Motor neuron (in vitro differentiated cells): ENCODE data around the gene HIGD1C. TPM values are rescaled to one million over a fixed set of nuclear protein-coding genes. Genes with fewer than 3 reads are reported as not detected.
A peak's percentile ranks its signal among the peaks of the same experiment; 100 is the strongest.

Experiments used
- ATAC-seq, 8 experiments: fragments of 200-7000 bp; cut with Tn5 transposase; replicated peaks in 6 of 8; 2 replicates each; pipeline ENCODE4 v1.8.0; 2021; ENCODE audit warnings: mild to moderate bottlenecking in 8 of 8, moderate library complexity in 8 of 8
- H3K27ac ChIP-seq, 2 donors: fragments of 250-450 bp; sonication (Bioruptor Pico); 2 replicates each; pipeline ENCODE4 v1.9.0; 2021; ENCODE audit warnings: antibody characterized with exemption in 2 of 2, mild to moderate bottlenecking in 2 of 2, moderate library complexity in 1 of 2
- H3K4me1 ChIP-seq, 2 donors: fragments of 250-450 bp; sonication (Bioruptor Pico); replicated peaks in 1 of 2; 2 replicates each; pipeline ENCODE4 v1.6.1; 2021; ENCODE audit warnings: antibody characterized with exemption in 2 of 2, mild to moderate bottlenecking in 2 of 2, moderate library complexity in 1 of 2
- H3K4me3 ChIP-seq, 5 donors: fragments of 250-450 bp; sonication (Bioruptor Pico); 2 replicates each; pipeline ENCODE4 v1.9.0; 2021; ENCODE audit warnings: antibody characterized with exemption in 5 of 5, mild to moderate bottlenecking in 5 of 5, moderate library complexity in 4 of 5
- WGBS, 10 experiments: fragments of 450-650 bp; shearing (Covaris generic); methylation state at CpG; one replicate each; pipeline ENCODE4 v1.0.0; 2022; 5-methylcytosine and 5-hydroxymethylcytosine counted together
- in situ Hi-C, 9 experiments: fragments of 400-800 bp; cut with MboI; loops; one replicate each; pipeline ENCODE4 v1.15.0; 2021; ENCODE audit warnings: low sequenced_read_pairs in 9 of 9, low pct_unique_long_range_greater_than_20kb in 2 of 9; ENCODE audit not compliant: unreplicated experiment in 9 of 9
- total RNA-seq, 8 experiments: library from RNA; unstranded; fragments of 300-600 nt; gene quantifications; 2 replicates each; pipeline versions ENCODE4 v1.2.3 to v1.2.4, GENCODE V29; 2022

The HIGD1C gene
- total RNA-seq, 8 experiments from 2014 or later = not detected

GRCh38 chr12:50991291-50991690 is 38.9 kb downstream of the HIGD1C start:
- WGBS, 10 experiments = 60 to 100% (median 97%) methylated on average over 1 to 6 of the region's 6 CpGs; no CpG with 5 or more reads in 3 of the 10 experiments
- H3K4me3 ChIP-seq = no peak overlapping the region
- in situ Hi-C loops = loop anchor here in 1 of 9 experiments (25.0 kb wide), 1 partner anchor 229 kb away; the partner anchor contains the start of gene ATF1
- ATAC-seq = no peak
- no peak overlapping the region for H3K27ac ChIP-seq
- H3K4me1 ChIP-seq = no peaks in the 10 kb centered on the region

GRCh38 chr12:50992819-50993218 is 40.5 kb downstream of the HIGD1C start:
- H3K27ac ChIP-seq = no peak overlapping the region
- 0 to 100% (median 50%) methylated on average over 1 to 2 of the region's 2 CpGs; no CpG with 5 or more reads in 4 of the 10 experiments for WGBS, 10 experiments
- H3K4me3 ChIP-seq = no peak overlapping the region
- in situ Hi-C loops = loop anchor here in 1 of 9 experiments (25.0 kb wide), 1 partner anchor 231 kb away; the partner anchor contains the start of gene ATF1
- H3K4me1 ChIP-seq = no peaks in the 10 kb centered on the region
- no peak for ATAC-seq

DNA sequence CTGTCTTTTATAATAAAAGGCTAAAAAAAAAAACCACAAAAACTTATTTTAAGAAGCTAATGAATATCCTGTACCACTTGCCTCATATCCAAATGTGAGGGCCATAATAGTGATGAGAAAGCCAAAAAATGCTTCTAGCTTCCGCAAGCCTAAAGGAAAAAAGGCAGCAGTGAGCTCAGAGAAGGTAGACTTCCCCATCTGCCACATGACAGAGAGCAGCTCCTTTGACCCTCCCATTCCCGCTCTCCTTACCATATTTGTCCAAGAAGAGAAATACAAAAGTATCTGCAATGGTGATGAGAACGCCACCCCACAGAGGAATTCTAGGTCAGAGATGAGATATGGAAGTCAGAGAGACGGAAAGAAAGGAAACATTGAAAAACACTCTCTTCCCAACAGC is 46.7 kb downstream of the HIGD1C start:
- ATAC-seq = peak in 1 of 8 experiments; percentile 38
- no peak overlapping the region for H3K4me3 ChIP-seq
- H3K27ac ChIP-seq = no peak overlapping the region
- in situ Hi-C loops = loop anchor here in 1 of 9 experiments (25.0 kb wide), 1 partner anchor 237 kb away; the partner anchor contains the start of gene ATF1
- WGBS, 10 experiments = 25 to 100% (median 86%) methylated on average over 1 to 4 of the region's 4 CpGs; no CpG with 5 or more reads in 1 of the 10 experiments
- no peaks in the 10 kb centered on the region for H3K4me1 ChIP-seq

GRCh38 chr12:51000245-51000644 is 47.9 kb downstream of the HIGD1C start:
- Histone ChIP-seq H3K4me3 (no peak overlapping the region), H3K4me1 (no peaks in the 10 kb centered on the region), H3K27ac (no peak overlapping the region)
- no peak for ATAC-seq
- WGBS, 10 experiments = 39 to 100% (median 84%) methylated on average over 2 to 7 of the region's 7 CpGs
- in situ Hi-C loops = loop anchor here in 1 of 9 experiments (25.0 kb wide), 1 partner anchor 188 kb away; no protein-coding TSS in a partner anchor

DNA sequence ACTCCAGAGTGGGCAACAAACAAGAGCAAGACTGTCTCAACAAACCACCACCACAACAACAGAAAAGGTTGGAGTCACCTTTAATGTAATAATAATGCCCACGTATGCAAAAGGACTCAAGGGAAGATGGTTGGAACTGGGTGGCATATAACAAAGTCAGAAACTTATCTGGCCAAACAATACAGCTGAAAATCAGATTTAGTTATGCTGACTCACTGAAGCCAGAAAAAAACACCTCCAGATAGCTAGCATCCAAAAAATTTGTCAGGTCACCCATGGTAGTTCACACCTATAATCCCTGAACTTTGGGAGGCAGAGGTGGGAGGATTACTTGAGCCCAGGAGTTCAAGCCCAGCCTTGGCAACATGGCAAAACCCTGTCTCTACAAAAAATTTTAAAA is 49.5 kb downstream of the HIGD1C start:
- 67 to 100% (median 83%) methylated on average over 1 of the region's 1 CpG; no CpG with 5 or more reads in 5 of the 10 experiments for WGBS, 10 experiments
- in situ Hi-C loops = loop anchor here in 1 of 9 experiments (25.0 kb wide), 1 partner anchor 189 kb away; no protein-coding TSS in a partner anchor

DNA sequence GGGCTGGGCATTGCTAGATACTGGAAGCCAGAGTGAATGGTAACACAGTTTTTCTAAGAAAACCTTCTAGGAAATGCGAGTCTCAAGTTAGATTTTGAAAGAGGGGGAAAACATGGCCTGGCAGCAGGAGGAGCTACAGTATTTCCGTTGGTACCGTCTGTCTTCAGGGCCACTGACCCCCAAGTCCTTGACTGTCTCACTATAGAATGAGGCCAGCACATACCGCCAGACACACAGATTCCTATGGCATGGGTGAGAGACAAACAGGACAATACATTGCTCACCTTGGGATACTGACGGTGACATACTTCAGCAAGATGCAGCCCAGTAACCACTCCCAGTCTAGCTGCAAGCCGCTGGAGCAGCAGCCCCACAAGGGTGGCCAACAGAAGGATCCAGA is 52.2 kb downstream of the HIGD1C start:
- in situ Hi-C loops = loop anchor here in 1 of 9 experiments (25.0 kb wide), 1 partner anchor 192 kb away; no protein-coding TSS in a partner anchor
- H3K27ac ChIP-seq = no peak overlapping the region
- WGBS, 10 experiments = 0 to 88% (median 75%) methylated on average over 1 to 5 of the region's 6 CpGs; no CpG with 5 or more reads in 1 of the 10 experiments
- ATAC-seq = peak in 1 of 8 experiments; percentile 50
- H3K4me1 ChIP-seq = no peaks in the 10 kb centered on the region
- no peak overlapping the region for H3K4me3 ChIP-seq

More for the DNA sequence above, 49.5 kb downstream of the HIGD1C start:
- Histone ChIP-seq H3K4me1 (no peaks in the 10 kb centered on the region), H3K27ac (no peak overlapping the region), H3K4me3 (no peak overlapping the region)
- no peak for ATAC-seq

- no peak overlapping the region for H3K27ac ChIP-seq
Measured at GRCh38 chr12:51005030-51005429, 52.7 kb downstream of the HIGD1C start.

DNA sequence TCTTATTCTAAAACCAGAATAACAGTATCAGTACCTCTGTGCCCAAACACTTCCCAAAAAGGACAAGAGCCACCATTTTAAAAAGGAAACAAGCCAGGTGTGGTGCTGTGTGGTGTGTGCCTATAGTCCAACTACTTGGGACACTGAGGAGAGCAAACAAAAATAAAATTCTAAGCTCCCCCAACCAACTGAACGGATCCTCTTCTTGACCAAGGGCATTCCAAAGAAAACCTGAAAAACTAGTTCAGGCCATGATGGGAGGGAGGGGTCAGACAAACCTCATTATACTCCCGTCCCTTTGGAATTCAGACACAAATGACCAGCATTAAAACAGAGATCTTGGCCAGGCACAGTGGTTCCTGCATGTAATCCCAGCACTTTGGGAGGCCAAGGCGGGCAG is 53.3 kb downstream of the HIGD1C start:
- Histone ChIP-seq H3K4me1 (no peaks in the 10 kb centered on the region), H3K4me3 (no peak overlapping the region), H3K27ac (no peak overlapping the region)
- no peak for ATAC-seq
- in situ Hi-C loops = loop anchor here in 1 of 9 experiments (25.0 kb wide), 1 partner anchor 193 kb away; no protein-coding TSS in a partner anchor
- WGBS, 10 experiments = 80 to 100% (median 98%) methylated on average over 1 to 3 of the region's 3 CpGs; no CpG with 5 or more reads in 2 of the 10 experiments

More at GRCh38 chr12:51005030-51005429, 52.7 kb downstream of the HIGD1C start:
- ATAC-seq = peak in 3 of 8 experiments; percentile 60 to 76 (median 75)
- in situ Hi-C loops = loop anchor here in 1 of 9 experiments (25.0 kb wide), 1 partner anchor 193 kb away; no protein-coding TSS in a partner anchor
- Histone ChIP-seq H3K4me3 (no peak overlapping the region), H3K4me1 (no peaks in the 10 kb centered on the region)
- WGBS, 10 experiments = 83 to 100% (median 96%) methylated on average over 1 to 3 of the region's 3 CpGs; no CpG with 5 or more reads in 2 of the 10 experiments

DNA sequence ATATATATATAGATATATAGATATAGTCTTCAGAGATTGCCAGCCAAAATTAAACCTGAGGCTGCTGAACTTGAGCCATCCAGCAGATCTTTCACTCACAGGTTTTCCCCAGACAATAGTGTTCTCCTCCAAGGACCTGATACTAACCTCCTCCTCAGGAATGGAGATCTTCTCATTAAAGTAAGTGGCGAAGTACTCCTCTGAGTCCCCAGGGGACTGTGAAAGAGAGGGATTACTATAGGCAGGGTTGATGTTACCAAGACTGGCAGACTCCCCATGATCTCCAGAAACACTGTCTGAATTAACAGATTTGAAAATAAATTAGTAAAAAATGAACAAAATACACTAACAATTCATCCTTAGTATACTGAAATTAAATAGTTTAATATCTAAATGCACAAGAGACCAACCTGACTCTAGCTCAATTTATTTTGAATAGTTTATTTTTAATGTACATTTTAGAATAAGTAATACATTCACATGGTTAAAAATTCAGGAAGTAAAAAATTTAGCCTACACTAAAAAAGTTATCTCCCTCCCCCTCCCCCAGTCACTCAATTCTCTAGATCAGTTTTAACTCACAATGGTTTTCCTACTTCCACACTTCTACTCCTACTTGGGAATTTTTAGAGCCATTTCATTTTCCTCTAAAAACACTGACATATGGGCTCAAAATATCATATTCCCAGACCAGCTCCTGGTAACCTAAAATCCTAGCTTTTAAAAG is 56.1 kb downstream of the HIGD1C start:
- peaks cover 0 to 2% of the 10 kb centered on the region in 2 donors for H3K4me1 ChIP-seq
- in situ Hi-C loops = loop anchor here in 1 of 9 experiments (25.0 kb wide), 1 partner anchor 196 kb away; no protein-coding TSS in a partner anchor
- ATAC-seq = no peak
- H3K4me3 ChIP-seq = no peak overlapping the region
- no peak overlapping the region for H3K27ac ChIP-seq
- 80 to 100% (median 88%) methylated on average over 1 of the region's 1 CpG; no CpG with 5 or more reads in 5 of the 10 experiments for WGBS, 10 experiments

DNA sequence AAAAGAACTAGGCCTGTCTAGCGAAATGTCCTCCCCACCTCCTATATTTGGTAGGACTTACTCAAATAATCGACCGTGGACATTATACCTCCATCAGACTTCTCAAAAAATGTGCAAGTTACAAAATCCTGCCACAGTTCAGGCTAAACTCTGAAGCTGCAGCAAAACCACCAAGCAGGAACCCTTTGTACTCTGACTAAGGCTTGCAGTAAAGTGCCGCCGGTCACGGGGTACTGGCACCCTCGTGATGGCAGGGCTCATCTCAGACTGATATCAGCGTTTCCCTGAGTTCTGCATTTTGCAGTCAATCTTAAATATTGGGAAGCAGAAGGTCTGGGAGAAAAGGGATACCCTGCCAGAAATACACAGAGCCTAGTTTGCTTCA is 56.7 kb downstream of the HIGD1C start:
- Histone ChIP-seq H3K4me3 (no peak overlapping the region), H3K4me1 (peaks cover 0 to 2% of the 10 kb centered on the region in 2 donors), H3K27ac (no peak overlapping the region)
- WGBS, 10 experiments = 73 to 100% (median 91%) methylated on average over 1 to 8 of the region's 8 CpGs; no CpG with 5 or more reads in 1 of the 10 experiments
- in situ Hi-C loops = loop anchor here in 1 of 9 experiments (25.0 kb wide), 1 partner anchor 197 kb away; no protein-coding TSS in a partner anchor
- ATAC-seq = peak in 5 of 8 experiments; percentile 25 to 56 (median 34)

DNA sequence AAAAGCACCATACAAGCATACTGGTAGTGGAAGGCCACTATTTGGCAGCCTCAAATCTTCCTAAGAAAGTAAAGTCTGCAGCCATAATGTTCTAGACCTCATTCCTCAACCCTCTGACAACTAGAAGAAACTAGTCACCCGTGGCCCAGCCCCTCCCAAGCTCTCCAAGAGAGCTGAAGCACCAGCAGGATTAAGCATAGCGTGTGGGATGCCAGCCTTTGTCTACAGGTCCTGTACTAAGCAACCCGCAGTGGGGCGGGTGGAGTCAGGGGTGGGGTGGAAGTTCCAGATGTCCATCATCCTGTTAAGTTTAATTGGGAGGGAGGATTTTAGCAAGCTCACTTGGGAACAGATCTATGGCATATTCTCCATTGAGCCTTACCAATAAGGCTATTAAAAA is 59.6 kb downstream of the HIGD1C start:
- in situ Hi-C loops = loop anchor here in 1 of 9 experiments (25.0 kb wide), 1 partner anchor 200 kb away; no protein-coding TSS in a partner anchor
- peaks cover 0 to 2% of the 10 kb centered on the region in 2 donors for H3K4me1 ChIP-seq
- ATAC-seq = peak; percentile 41 to 99 (median 68)
- WGBS, 10 experiments = 0 to 80% (median 58%) methylated on average over 1 to 2 of the region's 4 CpGs; no CpG with 5 or more reads in 5 of the 10 experiments
- H3K4me3 ChIP-seq = no peak overlapping the region
- no peak overlapping the region for H3K27ac ChIP-seq

DNA sequence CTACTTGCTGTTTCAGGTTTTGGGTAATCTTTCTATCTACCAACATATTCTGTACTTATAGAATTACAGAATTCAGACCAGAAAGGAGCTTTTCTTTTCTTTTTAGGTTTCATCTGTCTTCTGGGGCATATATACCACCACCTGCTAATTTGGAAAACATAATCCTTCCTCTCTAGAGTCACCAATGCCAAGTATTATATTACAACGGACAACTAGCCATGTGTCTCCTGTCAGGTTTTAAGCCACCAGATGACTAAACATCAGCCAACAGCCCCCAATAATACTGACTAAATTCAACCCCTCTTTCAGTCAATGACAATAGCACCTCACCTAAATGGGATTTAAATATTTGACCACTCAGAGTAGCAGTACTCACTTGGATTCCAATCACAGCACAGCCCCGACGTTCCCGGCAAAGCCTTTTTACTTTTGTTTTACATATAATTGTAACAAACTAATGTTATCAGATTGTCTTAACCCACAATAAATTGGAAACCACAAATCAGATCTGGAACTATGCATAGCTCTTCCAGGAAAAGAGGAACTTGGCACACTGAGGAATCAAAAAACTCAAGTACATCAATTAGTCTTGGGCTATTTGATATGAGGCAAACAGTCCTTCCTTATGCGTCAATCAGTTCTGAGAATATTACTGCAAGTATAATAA is 60.4 kb downstream of the HIGD1C start:
- Histone ChIP-seq H3K4me1 (peaks cover 0 to 2% of the 10 kb centered on the region in 2 donors), H3K4me3 (no peak overlapping the region), H3K27ac (no peak overlapping the region)
- in situ Hi-C loops = loop anchor here in 1 of 9 experiments (25.0 kb wide), 1 partner anchor 200 kb away; no protein-coding TSS in a partner anchor
- no peak for ATAC-seq
- WGBS, 10 experiments = 78 to 94% (median 92%) methylated on average over 2 to 5 of the region's 5 CpGs; no CpG with 5 or more reads in 1 of the 10 experiments
